H1 (cell line): ENCODE data around the gene HK1. TPM values are rescaled to one million over a fixed set of nuclear protein-coding genes. Genes with fewer than 3 reads are reported as not detected.

Experiments
- CTCF ChIA-PET: fragments of 300-600 bp; sonication (Branson Sonifier 250); formaldehyde crosslinking; loops from one replicate; lab custom pipeline; 2021; ENCODE audit not compliant: partially characterized antibody; lab: Charles Lee
- POLR2A ChIA-PET: fragments of 300-600 bp; sonication (Branson Sonifier 250); formaldehyde crosslinking; loops from one replicate; lab custom pipeline; 2021; ENCODE audit warnings: inconsistent platforms; ENCODE audit not compliant: partially characterized antibody; lab: Charles Lee
- DNase-seq, 2 experiments: peaks; one replicate each; pipeline versions ENCODE4 v3.0.0 to v3.0.0-alpha.2; 2010 to 2022; ENCODE audit warnings: low spot score in 2 of 2, low read depth in 1 of 2, mixed read lengths in 1 of 2
- FAIRE-seq: peaks from 2 replicates; lab custom pipeline; 2011; peaks lifted over from hg19 to GRCh38; lab: Jason Lieb, UNC
- H2AFZ ChIP-seq: 2 replicates; pipeline ENCODE4 v1.8.1; 2012; ENCODE audit warnings: low read length, inconsistent platforms
- H2AK5ac ChIP-seq: 2 replicates; pipeline ENCODE4 v1.6.1; 2013; ENCODE audit warnings: low read depth, low read length
- H2BK120ac ChIP-seq: replicated peaks from 2 replicates; pipeline ENCODE3; 2013; ENCODE audit warnings: low read depth, low read length, inconsistent platforms
- H2BK12ac ChIP-seq: 2 replicates; pipeline ENCODE4 v1.6.1; 2013; ENCODE audit warnings: low read depth, low read length
- H2BK15ac ChIP-seq: 2 replicates; pipeline ENCODE4 v1.6.1; 2013; ENCODE audit warnings: low read length
- H2BK20ac ChIP-seq: 2 replicates; pipeline ENCODE4 v1.6.1; 2013; ENCODE audit warnings: low read length
- H2BK5ac ChIP-seq: 2 replicates; pipeline ENCODE4 v1.6.1; 2013; ENCODE audit warnings: low read depth, low read length
- H3K14ac ChIP-seq: 2 replicates; pipeline ENCODE4 v1.6.1; 2013; ENCODE audit warnings: inconsistent platforms; ENCODE audit not compliant: insufficient read length
- H3K18ac ChIP-seq: 2 replicates; pipeline ENCODE4 v1.6.1; 2013; ENCODE audit warnings: low read length; ENCODE audit errors: extremely low read depth
- H3K23ac ChIP-seq: 2 replicates; pipeline ENCODE4 v1.6.1; 2013; ENCODE audit warnings: inconsistent platforms; ENCODE audit not compliant: insufficient read length
- H3K23me2 ChIP-seq: 2 replicates; pipeline ENCODE4 v1.6.1; 2013; ENCODE audit warnings: low read depth, low read length
- H3K27ac ChIP-seq: 2 replicates; pipeline ENCODE4 v1.6.1; 2011; ENCODE audit warnings: low read depth, low read length, inconsistent platforms
- H3K27me3 ChIP-seq, 4 experiments: replicated peaks in 1 of 4; 1 replicate in 1 of 4; 2 replicates in 3 of 4; pipeline versions ENCODE4 v1.6.1 to v1.8.1; 2011 to 2013; ENCODE audit warnings: low read length in 3 of 4, mild to moderate bottlenecking in 3 of 4, inconsistent platforms in 2 of 4, mixed read lengths in 2 of 4, moderate library complexity in 1 of 4; ENCODE audit not compliant: control insufficient read depth in 3 of 4, insufficient read depth in 3 of 4; ENCODE audit errors: extremely low read depth in 1 of 4
- H3K36me3 ChIP-seq, 4 experiments: 2 replicates each; pipeline versions ENCODE4 v1.6.1 to v1.8.1; 2011 to 2013; ENCODE audit warnings: mild to moderate bottlenecking in 4 of 4, low read length in 3 of 4, moderate library complexity in 2 of 4, control low read depth in 1 of 4, inconsistent platforms in 1 of 4; ENCODE audit not compliant: insufficient read depth in 4 of 4, control insufficient read depth in 2 of 4
- H3K4ac ChIP-seq: replicated peaks from 2 replicates; pipeline ENCODE3; 2013; ENCODE audit warnings: low read length, low read depth, mixed read lengths, inconsistent platforms; ENCODE audit not compliant: insufficient read length
- H3K4me1 ChIP-seq, 4 experiments: replicated peaks in 1 of 4; 1 replicate in 1 of 4; 2 replicates in 3 of 4; pipeline versions ENCODE4 v1.6.1 to v1.8.1; 2011 to 2013; ENCODE audit warnings: low read length in 3 of 4, inconsistent platforms in 2 of 4, mixed read lengths in 1 of 4; ENCODE audit not compliant: insufficient read depth in 4 of 4, control insufficient read depth in 3 of 4
- H3K4me2 ChIP-seq, 2 experiments: 2 replicates each; pipeline versions ENCODE4 v1.6.1 to v1.8.1; 2011 to 2013; ENCODE audit warnings: low read depth in 2 of 2, low read length in 2 of 2, control low read depth in 1 of 2, inconsistent platforms in 1 of 2, mild to moderate bottlenecking in 1 of 2; ENCODE audit not compliant: insufficient read depth in 1 of 2
- H3K4me3 ChIP-seq, 4 experiments: fragments of 200-600, 300-600 bp in 1 of 4; sonication (generic), shearing (Covaris generic), sonication (Bioruptor Twin) in 1 of 4; 2 replicates each; pipeline versions ENCODE4 v1.5.1 to v1.8.1; 2011 to 2016; ENCODE audit warnings: low read length in 4 of 4, low read depth in 3 of 4, control low read depth in 2 of 4, inconsistent platforms in 2 of 4, mild to moderate bottlenecking in 2 of 4, mixed read lengths in 1 of 4, moderate library complexity in 1 of 4; ENCODE audit not compliant: insufficient read depth in 2 of 4; ENCODE audit errors: extremely low read depth in 1 of 4
- H3K56ac ChIP-seq: replicated peaks from 2 replicates; pipeline ENCODE3; 2013; ENCODE audit warnings: low read depth, mild to moderate bottlenecking, mixed read lengths, low read length, inconsistent platforms; ENCODE audit not compliant: insufficient read length
- H3K79me1 ChIP-seq: 2 replicates; pipeline ENCODE4 v1.6.1; 2013; ENCODE audit warnings: low read depth, low read length, control low read depth
- H3K79me2 ChIP-seq, 2 experiments: 2 replicates each; pipeline versions ENCODE4 v1.6.1 to v1.8.1; 2012 to 2013; ENCODE audit warnings: low read length in 2 of 2, mild to moderate bottlenecking in 2 of 2, inconsistent platforms in 1 of 2; ENCODE audit not compliant: insufficient read depth in 2 of 2, control insufficient read depth in 1 of 2
- H3K9ac ChIP-seq, 4 experiments: replicated peaks in 1 of 4; 1 replicate in 1 of 4; 2 replicates in 3 of 4; pipeline versions ENCODE4 v1.6.1 to v1.8.1; 2011 to 2013; ENCODE audit warnings: low read depth in 3 of 4, low read length in 3 of 4, control low read depth in 2 of 4, mild to moderate bottlenecking in 2 of 4, moderate library complexity in 2 of 4, inconsistent platforms in 1 of 4; ENCODE audit errors: extremely low read depth in 1 of 4
- H3K9me3 ChIP-seq, 2 experiments: 2 replicates each; pipeline versions ENCODE4 v1.6.1 to v1.8.1; 2012 to 2013; ENCODE audit warnings: mild to moderate bottlenecking in 2 of 2, moderate library complexity in 2 of 2, control low read depth in 1 of 2, inconsistent platforms in 1 of 2, low read depth in 1 of 2, low read length in 1 of 2, mixed read lengths in 1 of 2; ENCODE audit not compliant: insufficient read depth in 2 of 2
- H4K20me1 ChIP-seq, 2 experiments: replicated peaks in 1 of 2; 2 replicates each; pipeline versions ENCODE3 to v1.8.1; 2011 to 2013; ENCODE audit warnings: inconsistent platforms in 2 of 2, low read length in 2 of 2, mild to moderate bottlenecking in 1 of 2; ENCODE audit not compliant: insufficient read depth in 2 of 2, control insufficient read depth in 1 of 2
- H4K5ac ChIP-seq: 2 replicates; pipeline ENCODE4 v1.6.1; 2013; ENCODE audit warnings: low read length, low read depth, mixed read lengths, inconsistent platforms; ENCODE audit not compliant: insufficient read length
- H4K8ac ChIP-seq: 2 replicates; pipeline ENCODE4 v1.8.0; 2013; ENCODE audit warnings: mild to moderate bottlenecking, moderate library complexity, low read length, inconsistent platforms; ENCODE audit not compliant: insufficient read depth; ENCODE audit errors: extremely low read depth
- H4K91ac ChIP-seq: replicated peaks from 2 replicates; pipeline ENCODE3; 2013; ENCODE audit warnings: low read length, mixed read lengths, inconsistent platforms; ENCODE audit not compliant: insufficient read length
- ATF2 ChIP-seq: IDR thresholded peaks from 2 replicates; pipeline ENCODE4 v1.6.1; 2012; ENCODE audit warnings: low read length, inconsistent platforms
- ATF3 ChIP-seq: IDR thresholded peaks from 2 replicates; pipeline ENCODE4 v1.6.1; 2011; ENCODE audit warnings: low read depth, mild to moderate bottlenecking, low read length; ENCODE audit not compliant: insufficient read depth
- BACH1 ChIP-seq: IDR thresholded peaks from 2 replicates; pipeline ENCODE4 v1.6.1; 2012; ENCODE audit warnings: low read length, improper control_type of control experiment
- BCL11A ChIP-seq, 2 experiments: IDR thresholded peaks; one replicate each; pipeline ENCODE4 v1.6.1; 2011; ENCODE audit warnings: low read depth in 2 of 2, low read length in 2 of 2, mild to moderate bottlenecking in 2 of 2
- CBX5 ChIP-seq: fragments of 300-800, 300-1000 bp; sonication (generic); IDR thresholded peaks from 2 replicates; pipeline ENCODE4 v1.7.1; 2016; ENCODE audit warnings: antibody characterized with exemption, low read length, low read depth
- CREB1 ChIP-seq: IDR thresholded peaks from 2 replicates; pipeline ENCODE4 v1.6.1; 2012; ENCODE audit warnings: inconsistent platforms
- EZH2 ChIP-seq: fragments of 200-600 bp; sonication (generic); IDR thresholded peaks from 2 replicates; pipeline ENCODE4 v1.7.1; 2012; ENCODE audit warnings: low read depth, mild to moderate bottlenecking, moderate library complexity, low read length, inconsistent platforms; ENCODE audit not compliant: severe bottlenecking
- KDM5A ChIP-seq: fragments of 200-600 bp; IDR thresholded peaks from 2 replicates; pipeline ENCODE4 v1.7.1; 2012; ENCODE audit warnings: mild to moderate bottlenecking, low read length, inconsistent platforms, mixed read lengths
- PHF8 ChIP-seq: fragments of 200-600 bp; sonication (generic); conservative IDR thresholded peaks from 2 replicates; pipeline ENCODE4 v1.7.1; 2012; ENCODE audit warnings: low read depth, mild to moderate bottlenecking, inconsistent platforms, low read length, moderate library complexity
- RFX5 ChIP-seq: IDR thresholded peaks from 2 replicates; pipeline ENCODE4 v1.6.1; 2011; ENCODE audit warnings: low read depth, low read length, improper control_type of control experiment, borderline replicate concordance
- SP1 ChIP-seq: IDR thresholded peaks from 2 replicates; pipeline ENCODE4 v1.6.1; 2011; ENCODE audit warnings: low read depth, low read length
- TAF7 ChIP-seq: optimal IDR thresholded peaks from 2 replicates; pipeline ENCODE3; 2011; ENCODE audit warnings: low read depth, mild to moderate bottlenecking, inconsistent platforms, low read length, moderate library complexity, borderline replicate concordance
- WGBS, 2 experiments: shearing (Covaris generic) in 1 of 2; methylation state at CpG; one replicate each; pipeline versions ENCODE4 v1.1.6 to v1.1.7; 2013 to 2015; ENCODE audit warnings: low lambda C conversion rate in 2 of 2, mixed read lengths in 2 of 2, inconsistent platforms in 1 of 2, low coverage in 1 of 2, missing lambda C conversion rate in 1 of 2; ENCODE audit not compliant: insufficient replicate concordance in 2 of 2, insufficient coverage in 1 of 2, insufficient read length in 1 of 2; ENCODE audit errors: extremely low coverage in 1 of 2, missing lambda C conversion rate in 1 of 2; 5-methylcytosine and 5-hydroxymethylcytosine counted together
- polyA plus RNA-seq, 7 experiments: library from polyadenylated mRNA; depleted of rRNA in 3 of 7; stranded (reverse) in 5 of 7; unstranded in 2 of 7; fragments of >200 nt in 5 of 7; fragments of 200-250 nt in 2 of 7; gene quantifications; 1 replicate in 5 of 7; 2 replicates in 1 of 7; 4 replicates in 1 of 7; pipeline versions ENCODE4 v1.2.1 to v1.2.3, GENCODE V29; 2011 to 2013; ENCODE audit warnings: missing spikeins in 2 of 7, mixed read lengths in 2 of 7
- total RNA-seq: library from RNA; stranded (reverse); fragmentation: NEBNext Ultra II Directional; extraction: Animal tissue kit (Norgen Biotek cat#: 25700); gene quantifications from 2 replicates; pipeline ENCODE4 v1.2.1, GENCODE V29; 2021

The HK1 gene
- total and polyA plus RNA-seq, 2 of the 8 experiments (the other 6 are each of a cell fraction or from before 2014, with no cell fraction given): 55.8 to 247 TPM

GRCh38 chr10:69323622-69324021 lies 45.3 kb downstream of the HK1 start:
- Histone ChIP-seq H3K4me1 (peaks cover 13 to 46% (median 38%) of the 10 kb centered on the region in 4 experiments), H4K20me1 (peaks cover 4 to 14% of the 10 kb centered on the region in 2 experiments), H3K36me3 (no peaks in the 10 kb centered on the region), H3K9me3 (no peaks in the 10 kb centered on the region), H3K27me3 (no peaks in the 10 kb centered on the region), H3K9ac (peak overlapping the region in 1 of 4 experiments; percentile 10; a peak in 1 of 7 replicates), H3K23ac (no peak overlapping the region), H4K5ac (no peak overlapping the region), H2BK20ac (no peak overlapping the region), H2BK12ac (0 out of 2 replicates have a peak overlapping the region, but pooled peaks have one; percentile 27), H2BK5ac (peak overlapping the region; percentile 64; the same call in 1 of the 2 replicates), H4K91ac (no peak overlapping the region), H3K4ac (no peak overlapping the region), H3K79me2 (peaks cover 56 to 94% of the 10 kb centered on the region in 2 experiments), H3K56ac (no peak overlapping the region), H2BK120ac (no peak overlapping the region), H3K4me3 (no peak overlapping the region), H3K4me2 (no peak overlapping the region), H3K18ac (no peak overlapping the region), H2BK15ac (no peak overlapping the region), H3K79me1 (peaks cover 15% of the 10 kb centered on the region; the same call in 1 of the 2 replicates), H2AFZ (no peak overlapping the region), H3K23me2 (peaks cover 8% of the 10 kb centered on the region), H3K27ac (no peak overlapping the region), H2AK5ac (peak overlapping the region; percentile 47; the same call in 1 of the 2 replicates), H3K14ac (no peak overlapping the region), H4K8ac (no peak overlapping the region)
- DNase-seq (no peak), FAIRE-seq (no peak)
- WGBS, 2 experiments: 97% methylated on average over 2 of the region's 2 CpGs; no CpG with 5 or more reads in 1 of the 2 experiments
- ChIA-PET CTCF (interaction anchor here (1.0 to 1.9 kb wide), 7 partner anchors 10 to 85 kb away, joined by 3 to 8 read pairs (median 4); no protein-coding TSS in a partner anchor), POLR2A (interaction anchor here (0.8 kb wide), 1 partner anchor 14 kb away, joined by 3 read pairs; no protein-coding TSS in a partner anchor)
- no peak for TF ChIP-seq BACH1
- no peak for TF ChIP-seq CREB1
- no peak for TF ChIP-seq BCL11A (IDR thresholded peaks at IDR 0.05; ENCODE audit: low read depth in 2 of 2, low read length in 2 of 2)
- TF ChIP-seq EZH2: no peak
- no peak for TF ChIP-seq TAF7
- TF ChIP-seq PHF8: no peak
- no peak for TF ChIP-seq KDM5A
- TF ChIP-seq RFX5: no peak
- no peak for TF ChIP-seq SP1
- no peak for TF ChIP-seq CBX5
- TF ChIP-seq ATF3: no peak
- no peak for TF ChIP-seq ATF2
